Measurements from ENCODE around the gene PCBD1. TPM values are rescaled to one million over a fixed set of nuclear protein-coding genes. Genes with fewer than 3 reads are reported as not detected.

PCBD1 gene
- total RNA-seq, 1 experiment from 2014 or later = 52.4 TPM

DNA sequence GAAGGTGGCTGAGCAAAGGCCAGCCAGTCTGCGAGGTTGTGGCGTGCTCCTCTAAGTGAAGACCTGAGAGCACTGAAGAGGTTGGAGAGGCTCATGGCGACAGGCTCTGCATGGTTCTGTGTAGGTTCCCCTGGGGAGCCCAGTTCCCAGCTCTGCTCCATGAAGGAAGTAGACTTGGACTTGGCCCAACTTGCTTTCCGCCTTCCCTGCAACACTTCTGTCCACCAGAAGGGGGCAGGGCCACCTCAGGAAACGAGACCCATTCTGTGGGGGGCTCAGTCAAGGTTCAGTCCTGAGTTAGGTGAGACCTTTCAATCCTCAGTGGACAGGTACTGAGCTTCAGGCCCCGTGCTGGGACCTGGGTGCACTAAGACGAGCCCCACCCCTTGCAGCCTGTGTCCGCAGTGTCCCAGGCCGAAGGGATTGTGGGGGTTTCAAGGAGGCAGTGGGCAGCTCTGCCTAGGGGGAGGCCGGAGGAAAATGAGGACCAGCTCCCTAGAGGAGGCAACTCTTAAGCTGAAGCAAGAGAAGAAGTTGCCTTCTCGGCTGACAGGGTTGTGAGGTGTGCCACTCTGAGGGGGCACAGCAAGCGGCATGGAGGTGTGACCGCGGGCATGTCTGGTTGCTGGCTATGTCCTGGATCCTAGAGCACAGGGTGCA, 15.0 kb upstream of the PCBD1 start:
- no TSS peak for BruUV-seq (replicated peaks)

DNA sequence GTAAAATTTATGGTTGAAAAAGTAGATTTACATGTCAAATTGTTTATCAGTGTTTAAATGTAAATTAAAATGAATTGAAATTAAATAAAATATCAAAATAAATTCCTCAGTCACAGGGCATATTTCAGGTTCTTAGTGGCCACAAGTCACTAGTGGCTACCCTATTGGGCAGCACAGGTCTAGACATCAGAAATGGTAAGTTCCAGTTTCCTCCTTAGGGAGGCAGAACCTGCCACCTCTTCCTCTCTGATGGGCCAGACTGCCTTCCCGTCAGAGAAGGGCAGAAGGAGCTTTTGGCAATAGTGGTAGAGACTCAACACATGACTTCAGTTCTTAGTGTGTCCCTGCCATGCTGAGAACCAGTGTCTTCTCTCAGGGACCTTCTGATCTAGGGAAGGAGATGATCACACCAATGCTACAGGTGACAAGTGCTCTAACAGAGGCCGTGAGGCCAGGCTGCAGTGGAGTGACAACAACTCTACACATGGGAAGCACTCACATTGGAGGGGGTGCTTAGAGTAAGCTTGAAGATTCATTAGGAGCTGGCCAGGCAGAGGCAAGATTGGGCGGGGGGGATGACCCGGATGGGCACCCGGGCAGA, 14.4 kb upstream of the PCBD1 start:
- H3K9me3 Mint-ChIP-seq (ENCODE audit: unreplicated experiment) = no peaks in the 10 kb centered on the region
- no peak for DNase-seq (ENCODE audit: unreplicated experiment)
- peaks cover 45% of the 10 kb centered on the region for H3K27me3 Mint-ChIP-seq (ENCODE audit: insufficient read depth, unreplicated experiment)
- POLR2A ChIA-PET = interaction anchor here (1.1 kb wide), 1 partner anchor 309 kb away, joined by 6 read pairs; no protein-coding TSS in a partner anchor
- intact Hi-C loops (cut with micrococcal nuclease) = loop anchor here (1.0 kb wide), 1 partner anchor 307 kb away; no protein-coding TSS in a partner anchor
- no TSS peak for BruUV-seq (replicated peaks)
- no peak overlapping the region for H3K27ac Mint-ChIP-seq (ENCODE audit: low read depth, unreplicated experiment)
- TF ChIP-seq, protein P1, sequence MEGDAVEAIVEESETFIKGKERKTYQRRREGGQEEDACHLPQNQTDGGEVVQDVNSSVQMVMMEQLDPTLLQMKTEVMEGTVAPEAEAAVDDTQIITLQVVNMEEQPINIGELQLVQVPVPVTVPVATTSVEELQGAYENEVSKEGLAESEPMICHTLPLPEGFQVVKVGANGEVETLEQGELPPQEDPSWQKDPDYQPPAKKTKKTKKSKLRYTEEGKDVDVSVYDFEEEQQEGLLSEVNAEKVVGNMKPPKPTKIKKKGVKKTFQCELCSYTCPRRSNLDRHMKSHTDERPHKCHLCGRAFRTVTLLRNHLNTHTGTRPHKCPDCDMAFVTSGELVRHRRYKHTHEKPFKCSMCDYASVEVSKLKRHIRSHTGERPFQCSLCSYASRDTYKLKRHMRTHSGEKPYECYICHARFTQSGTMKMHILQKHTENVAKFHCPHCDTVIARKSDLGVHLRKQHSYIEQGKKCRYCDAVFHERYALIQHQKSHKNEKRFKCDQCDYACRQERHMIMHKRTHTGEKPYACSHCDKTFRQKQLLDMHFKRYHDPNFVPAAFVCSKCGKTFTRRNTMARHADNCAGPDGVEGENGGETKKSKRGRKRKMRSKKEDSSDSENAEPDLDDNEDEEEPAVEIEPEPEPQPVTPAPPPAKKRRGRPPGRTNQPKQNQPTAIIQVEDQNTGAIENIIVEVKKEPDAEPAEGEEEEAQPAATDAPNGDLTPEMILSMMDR (IDR thresholded peaks at IDR 0.05; ENCODE audit: unreplicated experiment) = no peak
- H3K4me1 Mint-ChIP-seq (ENCODE audit: insufficient read depth, unreplicated experiment) = no peaks in the 10 kb centered on the region
- H3K4me3 Mint-ChIP-seq (ENCODE audit: unreplicated experiment) = no peak overlapping the region
- no peaks in the 10 kb centered on the region for H3K36me3 Mint-ChIP-seq (ENCODE audit: insufficient read depth, unreplicated experiment)
- CTCF ChIA-PET = interaction anchor here (0.6 to 7.4 kb wide), 36 partner anchors 8 to 1053 kb away, joined by 3 to 72 read pairs (median 4); partner anchors contain the start of genes PCBD1 and SLC29A3

More for the DNA sequence above, 15.0 kb upstream of the PCBD1 start:
- CTCF ChIA-PET = interaction anchor here (0.5 to 7.4 kb wide), 42 partner anchors 9 to 1053 kb away, joined by 3 to 72 read pairs (median 4); partner anchors contain the start of genes PCBD1 and SLC29A3
- intact Hi-C loops (cut with micrococcal nuclease) = loop anchor here (1.0 kb wide), 1 partner anchor 306 kb away; no protein-coding TSS in a partner anchor
- H3K9me3 Mint-ChIP-seq (ENCODE audit: unreplicated experiment) = no peaks in the 10 kb centered on the region
- DNase-seq (ENCODE audit: unreplicated experiment) = peak; percentile 53
- H3K27ac Mint-ChIP-seq (ENCODE audit: low read depth, unreplicated experiment) = no peak overlapping the region
- no peaks in the 10 kb centered on the region for H3K4me1 Mint-ChIP-seq (ENCODE audit: insufficient read depth, unreplicated experiment)
- TF ChIP-seq, protein P1 (IDR thresholded peaks at IDR 0.05; ENCODE audit: unreplicated experiment) = peak; percentile 81
- no peak overlapping the region for H3K4me3 Mint-ChIP-seq (ENCODE audit: unreplicated experiment)
- peaks cover 51% of the 10 kb centered on the region for H3K27me3 Mint-ChIP-seq (ENCODE audit: insufficient read depth, unreplicated experiment)
- H3K36me3 Mint-ChIP-seq (ENCODE audit: insufficient read depth, unreplicated experiment) = no peaks in the 10 kb centered on the region
- POLR2A ChIA-PET = no interaction called here

DNA sequence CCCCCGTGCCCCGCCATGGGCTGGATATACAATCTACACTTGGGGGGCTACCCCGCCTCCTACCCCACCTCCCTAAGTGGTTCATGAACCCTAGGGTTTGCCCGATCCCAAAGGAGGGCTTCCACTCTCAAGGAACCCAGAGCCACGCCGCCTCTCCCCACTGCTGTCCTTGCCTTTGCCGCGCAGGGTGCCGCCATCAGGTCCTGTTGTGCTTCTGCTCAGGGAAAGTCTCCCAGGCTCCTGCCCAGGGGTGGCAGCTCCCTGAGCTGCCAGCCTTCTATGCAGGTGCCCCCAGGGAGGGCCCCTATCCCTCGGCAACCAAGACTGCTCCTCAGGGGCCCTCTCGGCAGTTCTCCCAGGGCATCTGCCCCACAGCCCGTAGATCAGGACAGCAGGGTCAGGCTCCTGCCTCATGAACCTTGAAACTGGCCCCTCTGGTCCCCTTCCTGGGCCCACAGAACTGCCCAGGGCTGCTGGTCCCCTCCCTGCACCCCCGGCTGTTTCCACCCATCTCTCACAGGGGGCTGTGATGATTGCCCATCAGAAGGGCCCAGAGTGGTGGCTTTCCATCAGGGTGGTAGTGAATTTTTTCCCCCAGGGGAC, 13.0 kb upstream of the PCBD1 start:
- Mint-ChIP-seq H3K4me3 (ENCODE audit: unreplicated experiment) (no peak overlapping the region), H3K27ac (ENCODE audit: low read depth, unreplicated experiment) (no peak overlapping the region), H3K36me3 (ENCODE audit: insufficient read depth, unreplicated experiment) (no peaks in the 10 kb centered on the region), H3K9me3 (ENCODE audit: unreplicated experiment) (no peaks in the 10 kb centered on the region), H3K4me1 (ENCODE audit: insufficient read depth, unreplicated experiment) (no peaks in the 10 kb centered on the region), H3K27me3 (ENCODE audit: insufficient read depth, unreplicated experiment) (peaks cover 31% of the 10 kb centered on the region)
- ChIA-PET POLR2A (interaction anchor here (1.0 kb wide), 1 partner anchor 39 kb away, joined by 4 read pairs; no protein-coding TSS in a partner anchor), CTCF (interaction anchor here (0.7 to 7.4 kb wide), 5 partner anchors 11 to 314 kb away, joined by 3 to 72 read pairs (median 5); no protein-coding TSS in a partner anchor)
- intact Hi-C loops (cut with micrococcal nuclease) = no loop called here
- DNase-seq (ENCODE audit: unreplicated experiment) = no peak
- BruUV-seq (replicated peaks) = no TSS peak
- TF ChIP-seq, protein P1 (IDR thresholded peaks at IDR 0.05; ENCODE audit: unreplicated experiment) = no peak

DNA sequence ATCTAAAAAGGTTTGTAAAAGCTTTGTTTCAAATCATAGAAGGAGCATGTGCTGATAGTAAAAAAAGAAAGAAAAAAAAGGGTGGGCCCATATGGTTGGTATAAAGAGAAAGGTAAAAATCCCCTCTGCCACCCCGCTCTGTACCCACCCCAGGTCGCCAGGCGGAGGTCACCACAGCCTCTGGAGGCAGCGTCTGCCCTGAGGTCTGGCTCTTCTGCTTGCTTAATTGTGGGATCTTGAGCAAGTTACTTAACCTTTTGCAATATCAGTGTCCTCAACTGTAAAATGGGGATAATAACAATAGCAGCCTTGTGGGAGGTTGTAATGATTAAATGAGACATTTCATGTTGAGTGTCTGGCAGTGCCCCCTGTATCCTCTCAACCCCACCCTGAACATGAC, 10.7 kb upstream of the PCBD1 start:
- intact Hi-C loops (cut with micrococcal nuclease) = no loop called here
- H3K36me3 Mint-ChIP-seq (ENCODE audit: insufficient read depth, unreplicated experiment) = no peaks in the 10 kb centered on the region
- TF ChIP-seq, protein P1 (IDR thresholded peaks at IDR 0.05; ENCODE audit: unreplicated experiment) = no peak
- H3K27me3 Mint-ChIP-seq (ENCODE audit: insufficient read depth, unreplicated experiment) = peaks cover 10% of the 10 kb centered on the region
- H3K9me3 Mint-ChIP-seq (ENCODE audit: unreplicated experiment) = peaks cover 5% of the 10 kb centered on the region
- no peaks in the 10 kb centered on the region for H3K4me1 Mint-ChIP-seq (ENCODE audit: insufficient read depth, unreplicated experiment)
- no peak for DNase-seq (ENCODE audit: unreplicated experiment)
- ChIA-PET POLR2A (no interaction called here), CTCF (interaction anchor here (0.8 to 1.4 kb wide), 2 partner anchors 9 to 349 kb away, joined by 3 to 4 read pairs; no protein-coding TSS in a partner anchor)
- H3K27ac Mint-ChIP-seq (ENCODE audit: low read depth, unreplicated experiment) = peak overlapping the region; percentile 75
- no TSS peak for BruUV-seq (replicated peaks)
- H3K4me3 Mint-ChIP-seq (ENCODE audit: unreplicated experiment) = no peak overlapping the region

Data from MCF 10A (cell line).